ENCODE data around the gene ACO2. TPM values are rescaled to one million over a fixed set of nuclear protein-coding genes. Genes with fewer than 3 reads are reported as not detected.
A peak's percentile ranks its signal among the peaks of the same experiment; 100 is the strongest.

ACO2 gene
- total RNA-seq = 10 to 100 TPM; 72.0 to 82.2 (median 77.0) TPM
- 54.1 TPM for total RNA-seq (2013)
- 93.8 to 188 (median 111) reads per million in 29 experiments for total RNA-seq

DNA sequence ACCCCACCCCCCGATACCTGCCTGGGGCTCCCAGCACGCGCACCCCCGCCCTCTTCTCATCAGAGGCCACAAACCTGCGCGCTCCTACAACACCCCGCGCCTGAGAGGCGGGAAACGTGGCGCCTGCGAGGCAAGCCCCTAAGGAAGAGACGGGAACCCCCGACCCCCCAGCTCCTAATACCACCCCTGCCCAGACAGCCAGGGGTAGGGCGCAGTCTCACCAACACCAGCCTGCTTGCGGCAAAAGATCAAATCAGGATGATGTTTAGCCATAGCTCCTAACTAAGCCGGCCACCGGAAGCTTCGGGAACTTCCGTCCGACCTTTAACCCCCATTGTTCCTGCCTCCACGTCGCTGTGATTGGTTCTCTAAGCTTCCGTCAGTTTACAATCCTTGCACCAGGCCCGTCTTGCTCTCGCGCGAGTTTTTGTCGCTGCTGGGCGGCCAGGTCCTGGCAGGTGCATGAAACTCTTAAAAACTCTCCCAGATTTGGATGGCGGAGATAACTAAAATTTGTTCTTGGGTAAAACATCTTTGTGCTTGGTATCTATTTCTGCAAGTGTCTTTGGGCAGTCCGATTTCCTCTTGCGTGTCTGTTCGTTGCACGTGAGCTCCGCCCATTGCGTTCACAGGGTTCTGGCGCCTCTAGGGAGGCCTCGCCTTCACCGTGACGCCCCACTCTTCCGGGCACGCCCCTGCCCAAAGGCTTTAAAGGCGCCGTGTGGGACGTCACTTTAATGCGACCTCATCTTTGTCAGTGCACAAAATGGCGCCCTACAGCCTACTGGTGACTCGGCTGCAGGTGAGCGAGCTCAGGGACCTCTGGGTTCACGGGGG lies at the start of gene ACO2, which contains the start of gene PHF5A:
Gene ACO2 (plus strand): TSS at position 737 of the 837 bp plus-strand sequence. CDS start 30 bp downstream, at position 767.
Gene PHF5A (minus strand): TSS at position 312 of the 837 bp plus-strand sequence. CDS start 39 bp downstream, at position 273.
- ChIA-PET CTCF (interaction anchor here (0.6 to 1.4 kb wide), 10 partner anchors 12 to 650 kb away, joined by 3 to 8 read pairs (median 4); partner anchors contain the start of genes PMM1 (in 1 of the 2), SLC25A17 (in 1 of the 2), ST13 (in 1 of the 2) and XPNPEP3 (in 1 of the 2)), POLR2A (interaction anchor here (0.5 to 2.5 kb wide), 13 partner anchors 12 to 612 kb away, joined by 3 to 25 read pairs (median 5); partner anchors contain the start of genes TOB2 (in 2 of the 2), RANGAP1 (in 1 of the 2), ST13 (in 1 of the 2) and TEF (in 1 of the 2))
- peak; percentile 94 to 99 (median 97) for DNase-seq
- Histone ChIP-seq H3K27ac (ENCODE audit: low read length) (peak within 1 kb of the TSS; percentile 92), H3K36me3 (ENCODE audit: control insufficient read depth in 2 of 2, extremely low read depth in 1 of 2, insufficient read depth in 1 of 2, low read length in 1 of 2) (peaks cover 7 to 47% of the 10 kb centered on the region in 2 donors), H3K9me3 (no peaks in the 10 kb centered on the region), H3K4me1 (ENCODE audit: control insufficient read depth in 1 of 2, extremely low read depth in 1 of 2, insufficient read depth in 2 of 2, low read length in 2 of 2) (peaks cover 15 to 30% of the 10 kb centered on the region in 2 experiments), H3K27me3 (replicated peaks in 1 of 2; ENCODE audit: control insufficient read depth in 2 of 2, extremely low read depth in 1 of 2, insufficient read depth in 2 of 2, low read length in 1 of 2) (no peaks in the 10 kb centered on the region), H3K4me3 (ENCODE audit: control insufficient read depth in 1 of 2, extremely low read depth in 1 of 2, low read length in 1 of 2) (peak within 1 kb of the TSS; percentile 92 to 96)
- Mint-ChIP-seq H3K36me3 (peaks cover 42% of the 10 kb centered on the region), H3K4me1 (peaks cover 48 to 63% (median 62%) of the 10 kb centered on the region in 3 donors), H3K9me3 (no peaks in the 10 kb centered on the region), H3K27ac (peak within 1 kb of the TSS; percentile 99 to 100), H3K27me3 (no peaks in the 10 kb centered on the region), H3K4me3 (peak within 1 kb of the TSS; percentile 87 to 93 (median 87))
- 1% methylated on average over 37 of the region's 51 CpGs for WGBS (ENCODE audit: insufficient coverage)
- peak; percentile 90 to 94 (median 92) for ATAC-seq (replicated peaks in 1 of 4)

DNA sequence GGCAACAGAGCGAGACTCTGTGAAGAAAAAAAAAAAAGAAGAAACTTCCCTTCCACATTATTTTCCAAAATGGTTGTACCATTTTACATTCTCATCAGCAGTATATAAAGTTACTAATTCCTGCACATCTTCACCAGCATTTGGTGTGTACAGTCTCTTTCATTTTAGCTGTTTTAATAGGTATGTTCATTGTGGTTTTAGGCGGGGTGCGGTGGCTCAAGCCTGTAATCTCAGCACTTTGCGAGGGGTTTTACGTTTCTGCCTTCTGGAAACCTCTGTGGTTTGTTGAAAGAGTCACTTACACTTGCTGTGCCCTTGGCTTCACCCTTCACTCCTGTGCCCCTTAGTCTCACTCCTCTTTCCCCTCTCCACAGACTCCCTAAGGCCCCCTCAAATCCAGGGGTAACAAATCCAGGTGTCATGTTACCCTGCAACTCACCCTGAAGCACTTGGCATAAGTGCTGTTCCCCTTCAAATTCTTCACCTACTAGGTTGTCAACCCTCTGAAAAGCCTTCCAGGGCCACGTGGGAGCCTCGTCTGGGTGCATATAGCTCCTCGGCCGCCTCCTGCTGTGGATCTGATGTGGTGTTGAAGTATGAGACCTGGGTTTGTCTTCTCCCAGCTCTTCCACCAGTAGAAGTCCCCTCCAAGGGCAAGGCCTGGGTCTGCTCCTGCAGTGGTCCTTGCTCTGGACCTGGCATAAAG lies 43.1 kb upstream of the ACO2 start:
- H3K36me3 Mint-ChIP-seq = peaks cover 13% of the 10 kb centered on the region
- no peaks in the 10 kb centered on the region for H3K27me3 ChIP-seq (replicated peaks in 1 of 2; ENCODE audit: control insufficient read depth in 2 of 2, extremely low read depth in 1 of 2, insufficient read depth in 2 of 2, low read length in 1 of 2)
- ATAC-seq (replicated peaks in 1 of 4) = peak; percentile 32 to 87 (median 50)
- H3K4me1 Mint-ChIP-seq = peaks cover 13 to 17% (median 16%) of the 10 kb centered on the region in 3 donors
- H3K4me3 ChIP-seq (ENCODE audit: control insufficient read depth in 1 of 2, extremely low read depth in 1 of 2, low read length in 1 of 2) = no peak overlapping the region
- peaks cover 12 to 26% of the 10 kb centered on the region in 2 donors for H3K36me3 ChIP-seq (ENCODE audit: control insufficient read depth in 2 of 2, extremely low read depth in 1 of 2, insufficient read depth in 1 of 2, low read length in 1 of 2)
- DNase-seq = peak in 8 of 35 experiments; percentile 7 to 61 (median 16)
- peak overlapping the region in 1 of 3 donors; percentile 28 for H3K4me3 Mint-ChIP-seq
- H3K27me3 Mint-ChIP-seq = no peaks in the 10 kb centered on the region
- ChIA-PET POLR2A (interaction anchor here in 1 of 2 donors (0.6 kb wide), 1 partner anchor 23 kb away, joined by 3 read pairs; no protein-coding TSS in a partner anchor), CTCF (interaction anchor here (0.6 to 0.7 kb wide), 4 partner anchors 31 to 101 kb away, joined by 3 to 7 read pairs (median 3); no protein-coding TSS in a partner anchor)
- WGBS (ENCODE audit: insufficient coverage) = no CpG with 5 or more reads among the region's 9 CpGs
- H3K4me1 ChIP-seq (ENCODE audit: control insufficient read depth in 1 of 2, extremely low read depth in 1 of 2, insufficient read depth in 2 of 2, low read length in 2 of 2) = peaks cover 8 to 22% of the 10 kb centered on the region in 2 experiments
- no peaks in the 10 kb centered on the region for H3K9me3 ChIP-seq
- H3K9me3 Mint-ChIP-seq = no peaks in the 10 kb centered on the region
- peak overlapping the region; percentile 86 to 87 for H3K27ac Mint-ChIP-seq
- peak overlapping the region; percentile 12 for H3K27ac ChIP-seq (ENCODE audit: low read length)

DNA sequence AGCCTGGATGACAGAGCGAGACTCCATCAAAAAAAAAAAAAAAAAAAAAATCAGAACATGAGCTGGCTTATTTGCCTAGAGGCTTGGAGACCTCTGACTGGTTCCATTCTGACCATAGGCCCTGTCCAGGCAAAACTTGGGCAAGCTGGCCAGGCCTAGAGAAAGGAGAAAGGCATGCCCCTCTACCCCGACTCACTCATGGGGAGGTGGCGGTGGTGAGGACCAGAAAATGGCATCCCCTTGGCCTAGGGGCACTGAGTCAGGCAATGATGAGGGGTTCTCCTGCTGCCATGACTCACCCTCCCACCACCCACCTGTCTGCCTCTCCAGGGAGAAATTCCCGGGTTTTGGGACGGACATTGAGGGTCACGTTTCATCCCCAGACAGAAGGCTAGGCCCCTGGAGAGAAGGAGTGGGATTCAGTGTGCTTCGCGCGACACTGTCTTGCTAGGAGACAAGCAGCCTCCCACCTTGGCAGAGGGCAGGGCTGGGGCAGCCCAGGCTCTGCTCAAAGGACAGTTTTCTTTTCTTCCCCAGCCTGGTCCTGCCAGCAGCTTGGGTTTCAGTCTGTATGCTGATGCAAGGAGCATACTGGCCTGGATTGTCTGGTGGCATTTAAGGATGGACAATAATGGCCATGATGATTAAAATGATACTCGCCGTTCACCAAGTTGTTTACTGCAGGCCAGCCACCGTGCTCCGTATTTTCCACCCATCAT lies 39.5 kb upstream of the ACO2 start:
- DNase-seq (no peak), ATAC-seq (replicated peaks in 1 of 4) (no peak)
- Histone ChIP-seq H3K4me3 (ENCODE audit: control insufficient read depth in 1 of 2, extremely low read depth in 1 of 2, low read length in 1 of 2) (no peak overlapping the region), H3K27ac (ENCODE audit: low read length) (no peak overlapping the region), H3K36me3 (ENCODE audit: control insufficient read depth in 2 of 2, extremely low read depth in 1 of 2, insufficient read depth in 1 of 2, low read length in 1 of 2) (peaks cover 16 to 43% of the 10 kb centered on the region in 2 donors), H3K27me3 (replicated peaks in 1 of 2; ENCODE audit: control insufficient read depth in 2 of 2, extremely low read depth in 1 of 2, insufficient read depth in 2 of 2, low read length in 1 of 2) (no peaks in the 10 kb centered on the region), H3K4me1 (ENCODE audit: control insufficient read depth in 1 of 2, extremely low read depth in 1 of 2, insufficient read depth in 2 of 2, low read length in 2 of 2) (peaks cover 8 to 22% of the 10 kb centered on the region in 2 experiments), H3K9me3 (no peaks in the 10 kb centered on the region)
- H3K9me3 Mint-ChIP-seq = no peaks in the 10 kb centered on the region
- H3K4me3 Mint-ChIP-seq = no peak overlapping the region
- ChIA-PET POLR2A (interaction anchor here in 1 of 2 donors (0.6 kb wide), 1 partner anchor 208 kb away, joined by 8 read pairs; no protein-coding TSS in a partner anchor), CTCF (no interaction called here)
- 100% methylated on average over 1 of the region's 13 CpGs for WGBS (ENCODE audit: insufficient coverage)
- peaks cover 17% of the 10 kb centered on the region for H3K36me3 Mint-ChIP-seq
- H3K27ac Mint-ChIP-seq = no peak overlapping the region
- H3K27me3 Mint-ChIP-seq = no peaks in the 10 kb centered on the region
- H3K4me1 Mint-ChIP-seq = peaks cover 15 to 23% (median 22%) of the 10 kb centered on the region in 3 donors

DNA sequence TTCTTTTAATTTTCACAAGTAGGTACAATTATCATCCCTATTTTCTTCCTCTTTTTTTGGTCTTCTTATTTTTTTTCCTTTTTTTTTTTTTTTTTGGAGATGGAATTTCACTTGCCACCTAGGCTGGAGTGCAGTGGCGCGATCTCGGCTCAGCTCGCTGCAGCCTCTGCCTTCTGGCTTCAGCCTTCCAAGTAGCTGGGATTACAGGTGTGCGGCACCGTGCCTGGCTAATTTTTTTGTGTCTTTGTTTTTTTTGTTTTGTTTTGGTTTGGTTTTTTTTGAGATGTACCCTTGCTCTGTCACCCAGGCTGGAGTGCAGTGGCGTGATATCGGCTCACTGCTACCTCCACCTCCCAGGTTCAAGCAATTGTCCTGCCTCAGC lies 39.0 kb upstream of the ACO2 start:
- WGBS (ENCODE audit: insufficient coverage) = 100% methylated on average over 2 of the region's 8 CpGs
- H3K9me3 Mint-ChIP-seq = no peaks in the 10 kb centered on the region

DNA sequence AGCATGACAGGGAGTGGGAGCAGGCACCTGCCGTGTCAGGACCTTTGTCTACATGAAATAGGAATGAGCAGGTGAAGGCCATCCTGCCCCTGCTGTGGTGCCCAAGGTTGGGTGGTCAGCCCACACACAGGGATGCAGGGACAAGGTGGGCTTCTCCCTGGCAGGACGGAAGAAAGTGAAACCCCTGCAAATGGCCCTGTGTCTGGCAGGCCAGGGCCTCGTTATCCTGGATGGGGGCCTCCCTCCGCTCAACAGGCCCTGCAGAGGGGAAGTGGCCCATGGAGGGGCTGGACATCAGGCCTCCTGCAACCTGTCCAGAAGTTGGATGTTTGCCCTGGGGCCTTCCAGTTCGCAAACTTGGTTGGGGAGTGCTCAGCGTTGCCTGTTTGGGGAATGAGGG lies 37.3 kb upstream of the ACO2 start:
- POLR2A ChIA-PET = interaction anchor here in 1 of 2 donors (0.6 kb wide), 1 partner anchor 897 kb away, joined by 5 read pairs; no protein-coding TSS in a partner anchor
- H3K27me3 Mint-ChIP-seq = no peaks in the 10 kb centered on the region
- H3K9me3 Mint-ChIP-seq = no peaks in the 10 kb centered on the region

More for the DNA sequence above, 39.0 kb upstream of the ACO2 start:
- Histone ChIP-seq H3K27ac (ENCODE audit: low read length) (no peak overlapping the region), H3K4me1 (ENCODE audit: control insufficient read depth in 1 of 2, extremely low read depth in 1 of 2, insufficient read depth in 2 of 2, low read length in 2 of 2) (peaks cover 8 to 19% of the 10 kb centered on the region in 2 experiments), H3K36me3 (ENCODE audit: control insufficient read depth in 2 of 2, extremely low read depth in 1 of 2, insufficient read depth in 1 of 2, low read length in 1 of 2) (peaks cover 12 to 48% of the 10 kb centered on the region in 2 donors), H3K4me3 (ENCODE audit: control insufficient read depth in 1 of 2, extremely low read depth in 1 of 2, low read length in 1 of 2) (no peak overlapping the region), H3K27me3 (replicated peaks in 1 of 2; ENCODE audit: control insufficient read depth in 2 of 2, extremely low read depth in 1 of 2, insufficient read depth in 2 of 2, low read length in 1 of 2) (no peaks in the 10 kb centered on the region), H3K9me3 (no peaks in the 10 kb centered on the region)
- ATAC-seq (replicated peaks in 1 of 4) (no peak), DNase-seq (no peak)
- no peaks in the 10 kb centered on the region for H3K27me3 Mint-ChIP-seq
- ChIA-PET CTCF (interaction anchor here in 1 of 2 donors (0.6 kb wide), 1 partner anchor 20 kb away, joined by 3 read pairs; no protein-coding TSS in a partner anchor), POLR2A (no interaction called here)
- H3K27ac Mint-ChIP-seq = no peak overlapping the region
- H3K4me1 Mint-ChIP-seq = peaks cover 15 to 24% (median 23%) of the 10 kb centered on the region in 3 donors
- H3K36me3 Mint-ChIP-seq = peaks cover 17% of the 10 kb centered on the region
- H3K4me3 Mint-ChIP-seq = no peak overlapping the region

More for the DNA sequence above, 37.3 kb upstream of the ACO2 start:
- H3K4me3 ChIP-seq (ENCODE audit: control insufficient read depth in 1 of 2, extremely low read depth in 1 of 2, low read length in 1 of 2) = no peak overlapping the region
- WGBS (ENCODE audit: insufficient coverage) = 91% methylated on average over 4 of the region's 6 CpGs
- CTCF ChIA-PET = no interaction called here
- peaks cover 21 to 58% of the 10 kb centered on the region in 2 donors for H3K36me3 ChIP-seq (ENCODE audit: control insufficient read depth in 2 of 2, extremely low read depth in 1 of 2, insufficient read depth in 1 of 2, low read length in 1 of 2)
- no peaks in the 10 kb centered on the region for H3K9me3 ChIP-seq
- no peak for ATAC-seq (replicated peaks in 1 of 4)
- DNase-seq = no peak
- Mint-ChIP-seq H3K4me1 (peaks cover 8 to 22% (median 13%) of the 10 kb centered on the region in 3 donors), H3K4me3 (no peak overlapping the region), H3K27ac (no peak overlapping the region), H3K36me3 (peaks cover 23% of the 10 kb centered on the region)
- peaks cover 0 to 9% of the 10 kb centered on the region in 2 experiments for H3K4me1 ChIP-seq (ENCODE audit: control insufficient read depth in 1 of 2, extremely low read depth in 1 of 2, insufficient read depth in 2 of 2, low read length in 2 of 2)
- no peak overlapping the region for H3K27ac ChIP-seq (ENCODE audit: low read length)
- H3K27me3 ChIP-seq (replicated peaks in 1 of 2; ENCODE audit: control insufficient read depth in 2 of 2, extremely low read depth in 1 of 2, insufficient read depth in 2 of 2, low read length in 1 of 2) = no peaks in the 10 kb centered on the region

Measured in T-cell (primary cell).